GM18858 (cell line): ENCODE results near the gene OR2F1.

Experiments used
- ATAC-seq: cut with Tn5 transposase; IDR thresholded peaks from one replicate; pipeline ENCODE4 v1.9.1; 2021; ENCODE audit not compliant: unreplicated experiment

OR2F1 gene

DNA sequence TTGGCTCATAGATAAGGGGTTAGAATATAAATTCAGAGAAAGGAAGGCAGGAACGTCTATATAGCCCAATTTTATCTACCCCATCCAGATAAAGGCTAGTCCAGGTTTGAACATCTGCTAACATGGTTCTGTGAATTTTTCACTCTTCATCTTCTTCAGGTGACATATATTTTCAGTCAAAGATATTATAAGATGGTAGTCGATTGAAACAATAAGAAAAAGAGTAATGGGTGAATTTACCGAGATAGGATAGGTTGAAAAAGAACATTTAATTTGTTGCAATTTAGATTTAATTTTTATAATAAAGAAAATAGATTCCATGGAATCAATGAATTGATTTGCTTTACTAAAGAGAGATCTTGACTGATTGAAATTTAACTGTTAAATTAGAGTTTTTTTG lies at the start of gene OR2F1:
OR2F1 (plus strand) TSS at position 301 of the 400 bp plus-strand sequence. CDS start 5,127 bp downstream, outside the sequence.
- ATAC-seq = no peak

DNA sequence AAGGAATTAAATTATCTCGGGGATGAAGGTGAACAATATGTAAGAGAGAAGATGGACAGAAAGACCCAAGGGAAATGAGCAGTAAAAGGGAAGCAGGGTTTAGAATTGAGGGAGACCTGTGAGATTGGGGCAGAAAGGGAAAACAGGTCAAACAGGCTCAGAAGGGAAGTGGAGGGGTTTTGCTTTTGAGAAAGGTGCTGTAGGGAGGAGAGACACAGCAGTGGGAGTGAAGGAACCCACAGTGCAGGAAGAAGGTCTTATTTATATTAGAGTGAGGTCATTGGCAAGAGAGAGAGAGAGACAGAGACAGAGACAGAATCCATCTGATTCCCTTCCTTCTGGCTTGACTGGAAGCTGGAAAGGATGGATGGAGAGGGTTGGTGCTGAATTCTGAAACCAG lies 49.1 kb upstream of the OR2F1 start:
- no peak for ATAC-seq

DNA sequence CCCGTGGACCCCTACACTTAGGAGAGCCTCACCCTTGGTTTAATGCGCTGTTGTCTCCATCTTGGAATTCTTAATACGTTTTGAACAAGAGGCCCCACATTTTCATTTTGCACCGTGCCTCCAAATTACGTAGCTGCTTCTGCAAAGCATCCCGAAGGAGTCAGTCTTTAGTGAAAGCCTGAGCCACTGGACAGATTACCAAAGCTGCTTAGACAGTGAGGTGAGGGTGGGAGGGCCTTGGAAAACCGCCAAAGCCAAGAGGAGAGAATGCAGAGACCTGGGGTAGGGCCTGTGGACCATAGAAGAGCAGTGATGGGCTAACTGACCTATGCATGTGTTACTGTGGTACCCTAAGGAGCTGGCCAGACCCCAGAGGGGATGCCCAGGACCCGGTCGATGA lies 48.5 kb upstream of the OR2F1 start:
- ATAC-seq = no peak

- no peak for ATAC-seq
These were observed 47.7 kb upstream of the OR2F1 start for GRCh38 chr7:143906895-143907294.

DNA sequence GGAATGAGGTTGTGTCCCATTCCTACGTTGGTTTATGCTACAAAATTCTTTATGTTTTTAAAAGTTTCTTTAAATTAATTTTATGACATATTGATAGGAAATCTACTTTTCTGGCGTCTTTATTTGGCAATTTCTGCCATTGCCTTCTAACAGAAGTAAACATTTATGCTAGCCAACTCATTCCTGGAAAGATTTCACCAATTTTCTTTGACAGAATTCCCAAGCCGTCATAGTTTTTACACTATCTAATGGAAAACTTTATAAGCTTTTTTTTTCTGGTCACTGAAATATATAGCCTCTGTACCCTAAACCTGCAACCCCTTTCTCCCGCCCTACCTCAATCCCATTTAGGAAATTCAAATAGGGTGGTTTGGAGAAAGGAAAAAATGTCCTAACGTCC lies 46.5 kb upstream of the OR2F1 start:
- no peak for ATAC-seq

- ATAC-seq = no peak
These were observed 44.8 kb upstream of the OR2F1 start for GRCh38 chr7:143909863-143910262.

GRCh38 chr7:143910473-143911248 lies 44.0 kb upstream of the OR2F1 start:
- no peak for ATAC-seq

GRCh38 chr7:143913945-143914615 lies 40.6 kb upstream of the OR2F1 start:
- no peak for ATAC-seq

DNA sequence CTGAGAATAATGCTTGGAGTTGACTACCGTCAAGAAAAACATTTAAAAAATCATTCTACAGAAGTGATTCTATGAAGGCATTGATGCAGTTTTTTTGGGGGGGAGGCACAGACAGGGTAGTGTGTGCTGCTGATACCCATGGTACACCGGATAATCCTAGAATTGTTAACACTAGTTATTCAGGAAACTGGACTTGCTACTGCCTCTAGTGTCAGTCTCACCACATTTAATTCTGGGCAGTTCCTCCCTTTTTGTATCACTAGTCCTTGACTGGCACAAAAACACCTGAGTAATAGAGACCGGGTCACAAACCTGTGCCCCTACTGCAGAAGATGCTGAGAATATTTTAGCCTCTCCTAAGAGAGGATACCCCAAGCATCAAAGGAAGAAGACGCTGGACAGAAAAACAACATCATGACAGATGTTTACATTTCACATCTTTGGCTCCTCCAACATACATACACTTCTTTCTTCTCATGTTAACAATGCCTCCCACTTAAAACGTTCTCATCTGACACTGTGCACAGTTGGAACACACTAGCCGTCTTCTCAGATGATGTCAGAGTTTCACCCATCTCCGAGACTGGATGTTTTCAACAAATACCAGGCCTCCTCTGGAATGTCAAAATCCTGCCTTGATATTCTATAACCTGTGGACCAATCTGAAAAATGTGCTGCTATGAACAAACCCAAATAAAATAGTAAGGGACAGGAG lies 39.5 kb upstream of the OR2F1 start:
- no peak for ATAC-seq

- ATAC-seq = no peak
These were observed 29.8 kb upstream of the OR2F1 start for GRCh38 chr7:143924851-143925250.

- ATAC-seq = no peak
These were observed 25.3 kb upstream of the OR2F1 start for GRCh38 chr7:143929224-143929920.

- no peak for ATAC-seq
These were observed 22.9 kb upstream of the OR2F1 start for GRCh38 chr7:143931739-143932138.

DNA sequence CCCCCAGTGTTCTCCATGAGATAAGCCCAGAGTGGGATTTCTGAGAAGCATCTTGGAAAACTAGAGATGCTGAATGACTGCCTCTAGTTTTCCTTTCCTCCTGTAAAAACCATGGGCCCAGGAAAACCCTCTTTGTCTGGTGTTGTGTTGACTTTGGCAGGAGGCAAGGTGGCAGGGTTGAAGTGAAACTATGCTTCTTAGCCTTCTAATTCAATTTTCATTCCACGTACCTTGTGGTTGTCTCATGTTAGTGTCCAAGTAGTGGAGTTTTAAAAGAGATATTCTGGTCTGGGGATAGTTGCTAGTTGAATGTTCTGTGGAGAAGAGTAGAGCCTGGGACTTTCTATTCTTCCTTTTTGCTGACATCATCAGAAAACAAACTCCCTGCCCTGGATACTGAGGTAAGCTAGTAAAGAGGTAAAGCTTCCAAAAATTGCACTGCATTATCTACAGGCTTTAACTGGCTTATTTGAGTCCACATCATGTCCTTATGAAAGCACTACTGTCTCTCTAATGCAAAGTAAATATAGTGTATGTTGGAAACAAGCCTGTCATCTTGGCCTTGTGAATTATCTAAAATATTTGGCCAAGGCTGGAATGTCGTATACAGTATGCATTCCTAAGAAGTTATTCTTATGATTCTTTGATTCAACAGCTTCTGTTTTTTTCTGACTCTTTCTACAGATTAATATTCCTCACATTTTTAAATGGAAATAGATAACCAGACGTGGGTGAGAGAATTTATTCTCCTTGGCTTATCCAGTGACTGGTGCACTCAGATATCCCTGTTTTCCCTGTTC lies 19.9 kb upstream of the OR2F1 start, which contains the start of gene OR2F2:
OR2F2 (plus strand) TSS at position 708 of the 800 bp plus-strand sequence; CDS start at position 708, 0 bp downstream.
- no peak for ATAC-seq

DNA sequence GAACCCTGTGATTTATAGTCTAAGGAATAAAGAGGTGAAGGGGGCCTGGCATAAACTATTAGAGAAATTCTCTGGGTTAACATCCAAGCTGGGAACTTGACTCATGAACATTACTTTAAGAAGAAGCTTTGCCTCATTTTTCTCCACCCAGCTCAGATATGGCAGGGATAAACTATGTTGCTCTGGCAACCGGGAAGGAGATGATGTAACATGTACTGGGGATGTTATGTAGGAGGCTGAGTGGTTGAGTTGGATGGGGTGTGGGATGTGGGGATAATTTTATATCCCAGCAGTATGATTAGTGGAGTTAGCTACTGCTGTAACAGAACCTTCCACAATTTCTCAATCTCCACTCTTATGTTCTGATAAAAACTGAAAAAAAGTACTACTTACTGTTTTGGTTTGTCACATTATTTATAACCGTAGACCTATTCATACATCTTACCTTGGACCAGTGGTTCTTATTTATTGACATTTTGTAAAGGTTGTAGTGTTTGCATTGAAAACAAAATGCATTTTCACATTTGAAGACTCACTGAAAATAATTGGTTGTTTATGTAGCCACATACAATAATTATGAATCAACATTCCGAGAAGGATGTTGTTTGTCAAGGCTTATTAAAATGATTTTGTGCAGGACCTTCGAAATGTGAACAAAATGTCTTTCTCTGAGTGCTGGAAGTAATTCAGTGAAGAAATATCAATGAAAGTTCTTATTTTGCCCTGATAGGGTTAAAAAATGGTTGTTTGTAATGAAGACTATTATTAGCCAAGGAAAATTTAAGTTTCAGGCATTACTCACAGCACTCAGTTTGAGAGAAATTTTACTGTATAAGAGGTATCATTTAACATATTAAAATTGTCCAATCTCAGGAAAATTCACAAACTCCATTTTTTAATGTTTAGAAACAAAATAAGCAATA lies 18.3 kb upstream of the OR2F1 start:
- ATAC-seq = no peak

DNA sequence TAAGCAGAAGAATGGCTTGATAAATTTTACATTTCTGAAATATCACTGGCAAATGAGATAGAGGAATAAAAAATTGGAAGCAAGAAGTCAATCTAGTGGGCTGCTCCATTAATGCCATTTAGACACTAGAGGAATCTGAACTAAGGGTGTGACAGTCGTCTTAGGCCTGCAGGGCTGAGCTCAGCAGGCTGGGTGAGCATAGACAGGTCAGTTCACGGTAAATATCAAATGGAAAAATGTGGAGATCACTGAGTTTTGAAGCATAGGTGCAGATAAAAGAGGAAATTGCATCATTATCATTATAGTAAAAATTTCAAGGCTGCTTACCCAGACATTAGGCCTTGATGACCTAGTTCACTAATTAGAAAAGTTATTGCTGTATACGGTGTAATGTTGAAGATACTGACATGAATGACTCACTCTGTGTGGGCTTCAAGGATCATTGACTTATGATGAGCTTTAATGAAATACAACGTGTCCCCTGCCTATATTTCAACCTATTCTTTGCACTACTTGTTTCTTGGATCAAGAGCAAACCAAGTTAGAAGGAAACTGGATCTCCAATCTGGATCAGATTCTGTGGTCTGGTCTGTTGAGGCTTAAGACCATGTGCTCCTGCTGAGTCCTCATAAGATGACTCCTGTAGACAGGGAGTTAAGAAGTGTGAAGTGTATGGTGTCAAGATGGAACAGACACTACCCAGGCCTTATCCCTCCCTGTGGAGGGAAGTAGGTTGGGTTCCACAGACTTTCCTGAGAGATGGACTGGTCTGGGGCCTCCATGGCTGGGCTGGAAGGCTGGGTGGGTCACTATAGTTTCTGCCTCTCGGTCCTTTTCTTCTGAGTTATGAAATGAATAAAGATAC lies 16.0 kb upstream of the OR2F1 start:
- no peak for ATAC-seq

DNA sequence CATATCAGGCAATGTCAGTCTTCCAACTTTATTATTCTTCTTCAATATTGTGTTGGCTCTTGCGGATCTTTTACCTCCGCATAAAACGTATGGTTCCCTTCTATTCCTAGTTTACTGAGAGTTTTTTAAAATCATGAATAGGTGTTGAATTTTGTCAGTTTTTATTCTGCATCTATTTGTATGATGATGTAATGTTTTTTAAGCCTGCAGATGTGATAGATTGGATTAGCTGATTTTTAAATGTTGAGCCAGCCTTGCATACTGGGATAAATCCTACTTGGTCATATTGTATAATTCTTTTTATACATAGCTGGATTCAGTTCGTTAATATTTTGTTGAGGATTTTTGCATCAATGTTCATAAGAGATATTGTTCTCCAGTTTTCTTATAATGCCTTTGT lies 9.2 kb upstream of the OR2F1 start:
- no peak for ATAC-seq

DNA sequence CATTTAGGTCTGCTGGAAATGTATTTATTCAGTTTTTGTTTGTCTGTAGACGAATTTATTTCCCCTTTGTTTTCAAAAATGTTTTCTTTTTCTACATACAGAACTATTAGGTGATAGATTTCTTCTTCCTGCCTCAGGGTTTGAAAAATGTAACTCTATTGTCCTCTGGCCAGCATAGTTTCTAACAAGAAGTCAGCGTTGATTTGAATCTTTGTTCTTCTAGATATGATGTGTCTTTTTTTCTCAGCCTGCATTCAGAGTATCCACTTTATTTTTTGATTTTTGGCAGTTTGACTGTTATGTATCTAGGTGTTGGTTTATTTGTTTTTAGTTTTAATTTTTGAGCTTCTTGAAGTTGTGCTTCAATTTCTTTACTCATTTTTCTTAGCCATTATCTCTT lies 7.5 kb upstream of the OR2F1 start:
- ATAC-seq = no peak

DNA sequence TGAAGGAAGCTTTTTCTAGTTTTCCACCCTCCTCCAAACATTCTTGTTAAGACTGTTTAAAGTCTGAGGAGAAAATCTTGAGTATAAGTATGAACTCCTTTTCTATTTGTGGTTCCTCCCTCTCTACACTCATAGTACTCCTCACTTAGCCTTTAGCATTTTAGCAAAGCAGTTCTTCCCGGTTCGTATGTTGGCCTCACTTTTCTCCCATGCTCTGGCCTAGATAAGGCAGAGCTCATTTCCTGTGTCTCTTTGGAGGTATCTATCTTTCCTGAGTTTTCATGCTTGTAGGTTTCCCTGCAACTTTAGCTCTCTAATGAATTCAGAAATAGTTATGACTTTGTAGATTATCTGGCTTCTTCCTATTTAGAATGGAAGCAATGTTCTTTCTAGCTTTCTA lies 5.9 kb upstream of the OR2F1 start:
- ATAC-seq = no peak
